A549 (cell line): Measurements from ENCODE around the gene CCN5.

Experiments used
- POLR2AphosphoS2 ChIP-seq: conservative IDR thresholded peaks from 2 replicates; pipeline ENCODE4 v1.6.1; 2012; ENCODE audit warnings: low read length, improper control_type of control experiment, inconsistent platforms
- USF2 ChIP-seq: fragments of 450-650 bp; IDR thresholded peaks from 2 replicates; pipeline ENCODE4 v1.6.1; 2014; ENCODE audit warnings: antibody characterized with exemption
- TF ChIP-seq, protein P1 (sequence below): fragments of >200 bp; sonication (Bioruptor Twin); formaldehyde crosslinking; IDR thresholded peaks from 3 replicates; pipeline ENCODE4 v1.5.1; 2016

DNA sequence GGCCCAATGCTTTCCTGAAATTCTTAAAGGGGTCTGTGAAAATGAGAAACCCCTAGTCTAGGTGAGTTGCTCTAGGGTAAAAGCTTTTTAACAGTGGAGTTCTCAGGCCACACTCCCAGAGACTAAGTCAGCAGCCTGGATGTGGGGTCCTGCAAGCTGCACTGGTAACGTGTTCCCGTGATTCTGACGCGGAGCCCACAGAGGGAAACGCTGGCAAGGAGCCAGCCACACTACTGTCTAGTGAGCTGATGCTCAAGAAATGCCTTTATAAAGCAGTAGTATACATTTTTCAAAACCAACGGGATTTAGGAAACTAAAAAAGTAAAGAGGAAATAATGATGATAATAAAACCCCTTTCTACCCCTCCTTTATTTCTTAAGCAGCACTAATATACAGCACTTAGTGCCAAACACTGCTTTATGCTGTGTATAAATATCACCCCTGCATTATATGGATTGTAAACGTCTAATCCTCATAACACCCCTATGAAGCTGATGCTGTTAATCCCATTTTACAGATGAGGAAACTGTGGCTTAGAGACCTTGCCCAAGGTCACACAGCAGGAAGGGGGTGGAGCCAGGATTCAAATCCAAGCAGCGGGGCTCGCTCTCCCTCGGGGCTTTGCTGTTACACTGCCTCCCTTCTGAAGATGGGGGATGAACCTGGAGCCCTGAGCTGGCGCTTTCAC, 55.5 kb downstream of the CCN5 start:
- TF ChIP-seq, protein P1, sequence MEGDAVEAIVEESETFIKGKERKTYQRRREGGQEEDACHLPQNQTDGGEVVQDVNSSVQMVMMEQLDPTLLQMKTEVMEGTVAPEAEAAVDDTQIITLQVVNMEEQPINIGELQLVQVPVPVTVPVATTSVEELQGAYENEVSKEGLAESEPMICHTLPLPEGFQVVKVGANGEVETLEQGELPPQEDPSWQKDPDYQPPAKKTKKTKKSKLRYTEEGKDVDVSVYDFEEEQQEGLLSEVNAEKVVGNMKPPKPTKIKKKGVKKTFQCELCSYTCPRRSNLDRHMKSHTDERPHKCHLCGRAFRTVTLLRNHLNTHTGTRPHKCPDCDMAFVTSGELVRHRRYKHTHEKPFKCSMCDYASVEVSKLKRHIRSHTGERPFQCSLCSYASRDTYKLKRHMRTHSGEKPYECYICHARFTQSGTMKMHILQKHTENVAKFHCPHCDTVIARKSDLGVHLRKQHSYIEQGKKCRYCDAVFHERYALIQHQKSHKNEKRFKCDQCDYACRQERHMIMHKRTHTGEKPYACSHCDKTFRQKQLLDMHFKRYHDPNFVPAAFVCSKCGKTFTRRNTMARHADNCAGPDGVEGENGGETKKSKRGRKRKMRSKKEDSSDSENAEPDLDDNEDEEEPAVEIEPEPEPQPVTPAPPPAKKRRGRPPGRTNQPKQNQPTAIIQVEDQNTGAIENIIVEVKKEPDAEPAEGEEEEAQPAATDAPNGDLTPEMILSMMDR = no peak
- TF ChIP-seq USF2 (no peak), POLR2AphosphoS2 (no peak)
